ENCODE measurements around the gene WDR20.

DNA sequence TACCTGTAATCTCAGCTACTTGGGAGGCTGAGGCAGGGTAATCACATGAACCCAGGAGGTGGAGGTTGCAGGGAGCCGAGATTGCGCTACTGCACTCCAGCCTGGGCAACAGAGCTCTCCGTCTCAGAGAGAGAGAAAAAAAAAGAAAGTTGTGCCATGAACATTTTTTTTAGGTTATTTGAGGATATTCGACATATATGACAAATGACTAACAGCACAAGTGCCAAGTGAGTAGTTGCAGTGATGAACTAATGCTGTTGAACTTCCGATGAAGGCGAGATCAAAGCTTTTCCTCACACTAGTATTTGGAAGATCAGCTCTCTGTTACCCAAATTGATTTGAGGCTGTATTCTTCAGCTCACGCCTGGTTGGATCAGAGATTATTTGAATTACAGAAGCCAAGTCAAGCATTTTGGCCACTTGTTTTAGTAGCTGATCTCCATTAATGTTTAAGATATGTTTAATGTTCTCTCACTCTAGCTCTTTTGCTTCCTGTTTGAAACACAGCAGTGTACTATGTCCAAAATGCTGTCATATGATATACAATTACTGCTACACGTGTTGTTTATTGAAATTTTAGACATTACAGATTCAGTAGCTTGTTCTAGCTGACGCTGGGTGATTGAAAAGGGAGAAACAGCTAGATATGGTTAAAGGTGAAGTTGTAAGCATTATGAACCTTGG, 43.4 kb downstream of the WDR20 start:
- no peak for TF ChIP-seq POLR2A (IDR thresholded peaks at IDR 0.05)
- TF ChIP-seq, protein P1, sequence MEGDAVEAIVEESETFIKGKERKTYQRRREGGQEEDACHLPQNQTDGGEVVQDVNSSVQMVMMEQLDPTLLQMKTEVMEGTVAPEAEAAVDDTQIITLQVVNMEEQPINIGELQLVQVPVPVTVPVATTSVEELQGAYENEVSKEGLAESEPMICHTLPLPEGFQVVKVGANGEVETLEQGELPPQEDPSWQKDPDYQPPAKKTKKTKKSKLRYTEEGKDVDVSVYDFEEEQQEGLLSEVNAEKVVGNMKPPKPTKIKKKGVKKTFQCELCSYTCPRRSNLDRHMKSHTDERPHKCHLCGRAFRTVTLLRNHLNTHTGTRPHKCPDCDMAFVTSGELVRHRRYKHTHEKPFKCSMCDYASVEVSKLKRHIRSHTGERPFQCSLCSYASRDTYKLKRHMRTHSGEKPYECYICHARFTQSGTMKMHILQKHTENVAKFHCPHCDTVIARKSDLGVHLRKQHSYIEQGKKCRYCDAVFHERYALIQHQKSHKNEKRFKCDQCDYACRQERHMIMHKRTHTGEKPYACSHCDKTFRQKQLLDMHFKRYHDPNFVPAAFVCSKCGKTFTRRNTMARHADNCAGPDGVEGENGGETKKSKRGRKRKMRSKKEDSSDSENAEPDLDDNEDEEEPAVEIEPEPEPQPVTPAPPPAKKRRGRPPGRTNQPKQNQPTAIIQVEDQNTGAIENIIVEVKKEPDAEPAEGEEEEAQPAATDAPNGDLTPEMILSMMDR (IDR thresholded peaks at IDR 0.05): no peak

All from Peyer's patch (tissue), 4 donors.